Pancreas (tissue), 10 donors: ENCODE measurements around the gene ACSL6. TPM values are rescaled to one million over a fixed set of nuclear protein-coding genes. Genes with fewer than 3 reads are reported as not detected.

Source experiments
- ATAC-seq, 4 donors: fragments of 200-7000 bp; cut with Tn5 transposase; one replicate each; pipeline versions ENCODE4 v1.8.0 to v1.9.1; 2020; ENCODE audit warnings: mild to moderate bottlenecking in 4 of 4, moderate library complexity in 4 of 4
- DNase-seq, 6 donors: peaks; one replicate each; pipeline ENCODE4 v3.0.0-alpha.2; 2020
- FAIRE-seq: peaks from 2 replicates; lab custom pipeline; 2012; peaks lifted over from hg19 to GRCh38; lab: Jason Lieb, UNC
- H3K27ac ChIP-seq, 4 donors: fragments of 200-600 bp; sonication (generic); 1 replicate in 3 of 4; 2 replicates in 1 of 4; pipeline versions ENCODE4 v1.5.0 to v1.8.0; 2020
- H3K27me3 ChIP-seq, 4 donors: fragments of 200-600 bp; one replicate each; pipeline ENCODE4 v1.8.0; 2021
- H3K36me3 ChIP-seq, 3 donors: fragments of 200-600 bp; sonication (generic) in 1 of 3; one replicate each; pipeline versions ENCODE4 v1.5.0 to v1.8.0; 2020 to 2021
- H3K4me1 ChIP-seq, 3 donors: fragments of 200-600 bp; one replicate each; pipeline ENCODE4 v1.8.0; 2021
- H3K4me3 ChIP-seq, 4 donors: fragments of 200-600 bp; sonication (generic) in 2 of 4; one replicate each; pipeline versions ENCODE4 v1.5.0 to v1.8.0; 2020 to 2021
- H3K9me3 ChIP-seq, 4 donors: fragments of 200-600 bp; one replicate each; pipeline ENCODE4 v1.8.0; 2021
- CTCF ChIP-seq, 4 donors: fragments of 200-600 bp; sonication (generic) in 3 of 4; IDR thresholded peaks; one replicate each; pipeline versions ENCODE4 v1.5.0 to v1.8.0; 2021; ENCODE audit warnings: antibody characterized with exemption in 4 of 4
- WGBS, 2 donors: extraction: QIAGEN DNeasy Blood & Tissue Kit; methylation state at CpG; one replicate each; pipeline ENCODE4 v1.1.7; 2013; 5-methylcytosine and 5-hydroxymethylcytosine counted together
- intact Hi-C, 3 donors: fragments of 100-400 bp; cut with DNase I; formaldehyde crosslinking; loops; one replicate each; pipeline versions ENCODE4 v1.11.1 to v1.14.2; 2022
- polyA plus RNA-seq, 2 donors: library from polyadenylated mRNA; stranded (reverse); fragments of 200-250 nt; gene quantifications; one replicate each; pipeline ENCODE4 v1.2.3, GENCODE V29; 2013
- total RNA-seq, 6 donors: library from RNA; stranded (reverse); fragmentation: NEBNext Ultra II Directional in 4 of 6; extraction: Animal tissue kit (Norgen Biotek cat#: 25700) in 4 of 6; gene quantifications; one replicate each; pipeline versions ENCODE4 v1.2.1 to v1.2.4, GENCODE V29; 2021 to 2023
- donor health status: healthy with polysubstance abuse.
- donor health status: DM: no; HTN: no; CAD: no; lungs with moderate emphysema.
- donor health status: DM: no; HTN: no; CAD: no.
- donor health status: control.
- donor health status: control.
- donor health status: Bipolar disorder and iron deficiency.
- donor health status: DM: yes; HTN: yes; CAD: no.
- donor health status: DM: no; HTN: no; CAD: no.
- donor health status: DM: no; HTN: no; CAD: no.
- donor health status: DM: yes; HTN: yes; CAD: no.

ACSL6 gene
- total and polyA plus RNA-seq, 8 donors, result 0.83 to 3.3 (median 1.1) TPM

- FAIRE-seq (no peak), ATAC-seq (no peak), DNase-seq (peak in 1 of 6 donors; percentile 19)
- no peak overlapping the region for H3K27ac ChIP-seq
- no peaks in the 10 kb centered on the region for H3K27me3 ChIP-seq
- H3K36me3 ChIP-seq, result no peaks in the 10 kb centered on the region
- peaks cover 9 to 29% (median 13%) of the 10 kb centered on the region in 3 donors for H3K4me1 ChIP-seq
- H3K4me3 ChIP-seq, result no peak overlapping the region
- no peaks in the 10 kb centered on the region for H3K9me3 ChIP-seq
- 87 to 91% methylated on average over 2 of the region's 2 CpGs for WGBS, 2 donors
- no peak for TF ChIP-seq CTCF (IDR thresholded peaks at IDR 0.05)
- intact Hi-C loops, result loop anchor here in 1 of 3 donors (10.0 kb wide), 1 partner anchor 194 kb away; no protein-coding TSS in a partner anchor
These were observed 12.4 kb downstream of the ACSL6 start for GRCh38 chr5:131999041-131999440.

- Histone ChIP-seq H3K27me3 (no peaks in the 10 kb centered on the region), H3K4me1 (peaks cover 9 to 29% (median 13%) of the 10 kb centered on the region in 3 donors), H3K4me3 (no peak overlapping the region), H3K9me3 (no peaks in the 10 kb centered on the region), H3K36me3 (no peaks in the 10 kb centered on the region), H3K27ac (no peak overlapping the region)
- 83 to 88% methylated on average over 4 of the region's 4 CpGs for WGBS, 2 donors
- no peak for ATAC-seq
- TF ChIP-seq CTCF (IDR thresholded peaks at IDR 0.05), result no peak
- intact Hi-C loops, result loop anchor here in 1 of 3 donors (10.0 kb wide), 1 partner anchor 194 kb away; no protein-coding TSS in a partner anchor
- peak in 2 of 6 donors; percentile 12 to 20 for DNase-seq
- no peak for FAIRE-seq
These were observed 12.9 kb downstream of the ACSL6 start for GRCh38 chr5:131998431-131999040.

GRCh38 chr5:131997727-131998117 is 13.7 kb downstream of the ACSL6 start:
- peak in 1 of 6 donors; percentile 38 for DNase-seq
- 89 to 93% methylated on average over 3 of the region's 3 CpGs for WGBS, 2 donors
- ATAC-seq, result no peak
- no peak for FAIRE-seq
- peaks cover 9 to 29% (median 13%) of the 10 kb centered on the region in 3 donors for H3K4me1 ChIP-seq
- H3K4me3 ChIP-seq, result no peak overlapping the region
- intact Hi-C loops, result loop anchor here in 1 of 3 donors (10.0 kb wide), 1 partner anchor 193 kb away; no protein-coding TSS in a partner anchor
- no peaks in the 10 kb centered on the region for H3K36me3 ChIP-seq
- TF ChIP-seq CTCF (IDR thresholded peaks at IDR 0.05), result no peak
- H3K9me3 ChIP-seq, result no peaks in the 10 kb centered on the region
- H3K27me3 ChIP-seq, result no peaks in the 10 kb centered on the region
- H3K27ac ChIP-seq, result no peak overlapping the region

GRCh38 chr5:131997026-131997726 is 14.3 kb downstream of the ACSL6 start:
- WGBS, 2 donors, result 86 to 94% methylated on average over 5 of the region's 5 CpGs
- FAIRE-seq (no peak), ATAC-seq (no peak), DNase-seq (peak in 2 of 6 donors; percentile 18 to 30)
- Histone ChIP-seq H3K27ac (peak overlapping the region in 1 of 4 donors; percentile 46), H3K27me3 (no peaks in the 10 kb centered on the region), H3K4me3 (no peak overlapping the region), H3K36me3 (no peaks in the 10 kb centered on the region), H3K4me1 (peaks cover 9 to 28% (median 13%) of the 10 kb centered on the region in 3 donors), H3K9me3 (no peaks in the 10 kb centered on the region)
- intact Hi-C loops, result loop anchor here in 1 of 3 donors (10.0 kb wide), 1 partner anchor 192 kb away; no protein-coding TSS in a partner anchor
- no peak for TF ChIP-seq CTCF (IDR thresholded peaks at IDR 0.05)
